ENCODE results near the gene CCBE1.

GRCh38 chr18:59643740-59644139 lies 53.5 kb downstream of the CCBE1 start:
- TF ChIP-seq CTCF (IDR thresholded peaks at IDR 0.05) (no peak), POLR2A (IDR thresholded peaks at IDR 0.05) (no peak)

All from uterus (tissue), 2 donors.